ENCODE results near the gene CDKN3. TPM values are rescaled to one million over a fixed set of nuclear protein-coding genes. Genes with fewer than 3 reads are reported as not detected.

The CDKN3 gene
- total RNA-seq, 1 experiment from 2014 or later, result 62.5 TPM

DNA sequence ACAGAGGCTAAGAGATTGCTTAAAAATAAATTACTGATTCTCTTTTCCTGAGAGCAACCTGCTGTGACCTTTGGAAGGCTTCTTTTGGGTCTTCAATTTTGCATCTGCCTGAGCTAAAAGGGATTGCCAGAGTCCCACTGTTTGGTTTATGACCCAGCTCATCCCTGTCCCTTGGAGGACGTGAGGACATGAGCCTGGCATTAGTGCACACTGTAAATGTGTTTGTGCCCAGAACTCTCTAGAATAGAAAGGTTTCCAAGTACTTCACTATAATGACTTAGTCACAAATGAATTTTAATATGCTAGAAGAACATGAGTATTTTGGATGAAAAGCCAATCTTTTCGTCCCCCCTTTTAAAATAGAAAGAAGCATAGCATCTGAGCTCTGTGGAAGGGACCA lies 47.1 kb upstream of the CDKN3 start:
- H4K20me1 ChIP-seq (ENCODE audit: insufficient read depth), result no peaks in the 10 kb centered on the region
- POLR2A ChIA-PET, result no interaction called here
- no peak overlapping the region for H3K4me2 ChIP-seq (ENCODE audit: low read length)
- no peak for DNase-seq (ENCODE audit: low read depth, low spot score)
- intact Hi-C loops (cut with micrococcal nuclease), result loop anchor here (5.0 to 10.0 kb wide), 4 partner anchors 685 to 1052 kb away; no protein-coding TSS in a partner anchor
- RAD21 ChIA-PET (ENCODE audit: low non-redundant PET in 1 of 2, low total read pairs in 2 of 2, uncharacterized antibody in 2 of 2, unreplicated experiment in 2 of 2), result no interaction called here
- no peak for TF ChIP-seq SIN3A (IDR thresholded peaks at IDR 0.05; ENCODE audit: low read depth)
- TF ChIP-seq JUND (IDR thresholded peaks at IDR 0.05), result no peak
- no peak for TF ChIP-seq SP1 (IDR thresholded peaks at IDR 0.05; ENCODE audit: low read depth)
- no peak for TF ChIP-seq SRF (IDR thresholded peaks at IDR 0.05; ENCODE audit: low read depth)
- TF ChIP-seq RAD21 (IDR thresholded peaks at IDR 0.05; ENCODE audit: low read depth), result no peak
- no peak for TF ChIP-seq ZNF274 (IDR thresholded peaks at IDR 0.05; ENCODE audit: low read depth, low read length)
- TF ChIP-seq, protein P1, sequence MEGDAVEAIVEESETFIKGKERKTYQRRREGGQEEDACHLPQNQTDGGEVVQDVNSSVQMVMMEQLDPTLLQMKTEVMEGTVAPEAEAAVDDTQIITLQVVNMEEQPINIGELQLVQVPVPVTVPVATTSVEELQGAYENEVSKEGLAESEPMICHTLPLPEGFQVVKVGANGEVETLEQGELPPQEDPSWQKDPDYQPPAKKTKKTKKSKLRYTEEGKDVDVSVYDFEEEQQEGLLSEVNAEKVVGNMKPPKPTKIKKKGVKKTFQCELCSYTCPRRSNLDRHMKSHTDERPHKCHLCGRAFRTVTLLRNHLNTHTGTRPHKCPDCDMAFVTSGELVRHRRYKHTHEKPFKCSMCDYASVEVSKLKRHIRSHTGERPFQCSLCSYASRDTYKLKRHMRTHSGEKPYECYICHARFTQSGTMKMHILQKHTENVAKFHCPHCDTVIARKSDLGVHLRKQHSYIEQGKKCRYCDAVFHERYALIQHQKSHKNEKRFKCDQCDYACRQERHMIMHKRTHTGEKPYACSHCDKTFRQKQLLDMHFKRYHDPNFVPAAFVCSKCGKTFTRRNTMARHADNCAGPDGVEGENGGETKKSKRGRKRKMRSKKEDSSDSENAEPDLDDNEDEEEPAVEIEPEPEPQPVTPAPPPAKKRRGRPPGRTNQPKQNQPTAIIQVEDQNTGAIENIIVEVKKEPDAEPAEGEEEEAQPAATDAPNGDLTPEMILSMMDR (IDR thresholded peaks at IDR 0.05 in 2 of 3, conservative IDR thresholded peaks at IDR 0.05 in 1 of 3; ENCODE audit: borderline replicate concordance in 1 of 3, insufficient read depth in 1 of 3, low read depth in 2 of 3, low read length in 2 of 3), result no peak
- TF ChIP-seq, protein P2, sequence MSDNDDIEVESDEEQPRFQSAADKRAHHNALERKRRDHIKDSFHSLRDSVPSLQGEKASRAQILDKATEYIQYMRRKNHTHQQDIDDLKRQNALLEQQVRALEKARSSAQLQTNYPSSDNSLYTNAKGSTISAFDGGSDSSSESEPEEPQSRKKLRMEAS (IDR thresholded peaks at IDR 0.05), result no peak
- TF ChIP-seq POLR2A (IDR thresholded peaks at IDR 0.05; ENCODE audit: borderline replicate concordance, extremely low read depth, insufficient read depth, insufficient read length), result no peak
- no peak for TF ChIP-seq YY1 (IDR thresholded peaks at IDR 0.05; ENCODE audit: extremely low read depth, insufficient replicate concordance, low read depth, low read length)
- no peak for TF ChIP-seq CBX3 (IDR thresholded peaks at IDR 0.05; ENCODE audit: low read depth)
- no peak for TF ChIP-seq FOSL1 (IDR thresholded peaks at IDR 0.05; ENCODE audit: low read depth)
- H3K27me3 ChIP-seq (ENCODE audit: insufficient read depth, low read length), result no peaks in the 10 kb centered on the region
- ATAC-seq, result no peak
- H3K9ac ChIP-seq (ENCODE audit: low read length), result no peak overlapping the region
- H3K9me3 ChIP-seq (ENCODE audit: control insufficient read depth in 1 of 2, insufficient read depth in 1 of 2, low read depth in 1 of 2, low read length in 2 of 2), result no peaks in the 10 kb centered on the region
- peaks cover 2% of the 10 kb centered on the region in 2 experiments; a peak in 2 of 4 replicates for H3K4me1 ChIP-seq (ENCODE audit: control insufficient read depth in 1 of 2, insufficient read depth in 2 of 2, low read length in 2 of 2)
- no peaks in the 10 kb centered on the region for H3K9me2 ChIP-seq (ENCODE audit: insufficient read depth)
- no TSS peak for BruUV-seq (replicated peaks)
- H3K27ac ChIP-seq (ENCODE audit: low read depth, low read length), result no peak overlapping the region
- no peak overlapping the region for H2AFZ ChIP-seq (ENCODE audit: low read depth, low read length, poor library complexity, severe bottlenecking)
- no peak overlapping the region for H3K4me3 ChIP-seq (replicated peaks in 1 of 2; ENCODE audit: low read depth in 1 of 2, low read length in 2 of 2)
- CTCF ChIA-PET, result no interaction called here
- no peaks in the 10 kb centered on the region for H3K79me2 ChIP-seq (ENCODE audit: insufficient read depth, low read length)
- H3K36me3 ChIP-seq (ENCODE audit: control insufficient read depth in 1 of 2, insufficient read depth in 2 of 2, low read length in 2 of 2), result no peaks in the 10 kb centered on the region
